GM23248 (cell line): ENCODE measurements around the gene EPN3.

ENCODE experiments used
- EZH2 ChIP-seq: fragments of 200-600 bp; sonication (generic); IDR thresholded peaks from 2 replicates; pipeline ENCODE4 v1.6.1; 2018; ENCODE audit warnings: antibody characterized with exemption, mild to moderate bottlenecking; ENCODE audit not compliant: insufficient read depth, poor library complexity, severe bottlenecking
- EZH2phosphoT487 ChIP-seq: fragments of 200-600 bp; sonication (generic); IDR thresholded peaks from 2 replicates; pipeline ENCODE4 v1.6.1; 2018; ENCODE audit warnings: antibody characterized with exemption, moderate library complexity, mild to moderate bottlenecking, low read depth; ENCODE audit not compliant: insufficient read depth

- TF ChIP-seq EZH2phosphoT487 = no peak
- TF ChIP-seq EZH2 = no peak
Measured at GRCh38 chr17:50534222-50534978, 1.9 kb downstream of the EPN3 start.
